Thoracic aorta (tissue), 2 donors: ENCODE measurements around the gene KSR1. TPM values are rescaled to one million over a fixed set of nuclear protein-coding genes. Genes with fewer than 3 reads are reported as not detected.
"Not testable (repeated sequence)": the region's sequence is repeated elsewhere in the genome, so short reads cannot be mapped to it uniquely, and the experiment has no call there.

Source experiments
- ATAC-seq: fragments of 150-250 bp; one replicate; pipeline ENCODE4 v1.8.0; 2017; ENCODE audit warnings: low read depth; ENCODE audit not compliant: insufficient number of reproducible peaks, low FRiP score
- DNase-seq: peaks from one replicate; pipeline ENCODE4 v3.0.0-alpha.2; 2020; ENCODE audit warnings: low spot score
- H3K27ac ChIP-seq, 2 donors: fragments of 200-600 bp; sonication (generic); 1 replicate in 1 of 2; 2 replicates in 1 of 2; pipeline ENCODE4 v1.5.1; 2016; ENCODE audit warnings: mild to moderate bottlenecking in 2 of 2, moderate library complexity in 2 of 2
- H3K27me3 ChIP-seq: fragments of 200-600 bp; sonication (generic); replicated peaks from 2 replicates; pipeline ENCODE4 v1.6.0; 2016; ENCODE audit warnings: mild to moderate bottlenecking; ENCODE audit not compliant: insufficient read depth
- H3K36me3 ChIP-seq: fragments of 200-600 bp; sonication (generic); one replicate; pipeline ENCODE4 v1.5.1; 2016
- H3K4me1 ChIP-seq, 2 donors: fragments of 200-600 bp; sonication (generic); 1 replicate in 1 of 2; 2 replicates in 1 of 2; pipeline versions ENCODE4 v1.5.1 to v1.6.0; 2016; ENCODE audit warnings: low read depth in 2 of 2, mild to moderate bottlenecking in 1 of 2; ENCODE audit not compliant: control insufficient read depth in 1 of 2
- H3K4me3 ChIP-seq: fragments of 200-600 bp; sonication (generic); 2 replicates; pipeline ENCODE4 v1.5.1; 2016; ENCODE audit warnings: mild to moderate bottlenecking
- H3K9me3 ChIP-seq: fragments of 200-600 bp; sonication (generic); 2 replicates; pipeline ENCODE4 v1.5.1; 2016
- total RNA-seq, 2 donors: library from RNA; depleted of rRNA; stranded (reverse); fragments of >200 nt; gene quantifications; one replicate each; pipeline versions ENCODE4 v1.1.0 to v1.2.3, GENCODE V29; 2016
- TF ChIP-seq, protein P1 (sequence below): fragments of 200-600 bp; sonication (generic); IDR thresholded peaks from one replicate; pipeline ENCODE4 v1.5.1; 2019; ENCODE audit warnings: antibody characterized with exemption

The KSR1 gene
- total RNA-seq, 2 donors from 2014 or later: 17.6 to 46.0 TPM

DNA sequence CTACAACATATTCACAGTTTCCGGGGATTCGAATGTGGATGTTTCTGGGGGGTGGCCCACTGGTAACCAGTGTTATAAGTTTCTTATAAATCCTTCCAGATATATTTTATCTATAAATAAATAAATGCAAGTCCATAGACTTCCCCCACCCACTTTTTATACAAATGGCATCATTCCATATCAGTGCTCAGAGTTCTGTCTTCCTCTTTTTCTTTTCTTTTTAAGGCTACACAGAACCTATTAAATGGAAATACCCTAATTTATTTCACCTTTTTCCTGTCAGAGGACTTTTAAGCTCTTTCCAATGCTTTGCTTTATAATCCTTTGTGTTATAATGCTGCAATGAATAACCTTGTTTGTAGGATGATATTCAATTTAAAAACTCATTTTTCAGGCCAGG lies 178.5 kb downstream of the KSR1 start:
- no peaks in the 10 kb centered on the region for H3K9me3 ChIP-seq
- H3K27me3 ChIP-seq: no peaks in the 10 kb centered on the region
- no peak overlapping the region for H3K27ac ChIP-seq
- no peak for ATAC-seq
- H3K36me3 ChIP-seq: no peaks in the 10 kb centered on the region
- no peak for DNase-seq
- TF ChIP-seq, protein P1, sequence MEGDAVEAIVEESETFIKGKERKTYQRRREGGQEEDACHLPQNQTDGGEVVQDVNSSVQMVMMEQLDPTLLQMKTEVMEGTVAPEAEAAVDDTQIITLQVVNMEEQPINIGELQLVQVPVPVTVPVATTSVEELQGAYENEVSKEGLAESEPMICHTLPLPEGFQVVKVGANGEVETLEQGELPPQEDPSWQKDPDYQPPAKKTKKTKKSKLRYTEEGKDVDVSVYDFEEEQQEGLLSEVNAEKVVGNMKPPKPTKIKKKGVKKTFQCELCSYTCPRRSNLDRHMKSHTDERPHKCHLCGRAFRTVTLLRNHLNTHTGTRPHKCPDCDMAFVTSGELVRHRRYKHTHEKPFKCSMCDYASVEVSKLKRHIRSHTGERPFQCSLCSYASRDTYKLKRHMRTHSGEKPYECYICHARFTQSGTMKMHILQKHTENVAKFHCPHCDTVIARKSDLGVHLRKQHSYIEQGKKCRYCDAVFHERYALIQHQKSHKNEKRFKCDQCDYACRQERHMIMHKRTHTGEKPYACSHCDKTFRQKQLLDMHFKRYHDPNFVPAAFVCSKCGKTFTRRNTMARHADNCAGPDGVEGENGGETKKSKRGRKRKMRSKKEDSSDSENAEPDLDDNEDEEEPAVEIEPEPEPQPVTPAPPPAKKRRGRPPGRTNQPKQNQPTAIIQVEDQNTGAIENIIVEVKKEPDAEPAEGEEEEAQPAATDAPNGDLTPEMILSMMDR: no peak
- H3K4me3 ChIP-seq: no peak overlapping the region
- H3K4me1 ChIP-seq: peaks cover 14 to 22% of the 10 kb centered on the region in 2 donors

DNA sequence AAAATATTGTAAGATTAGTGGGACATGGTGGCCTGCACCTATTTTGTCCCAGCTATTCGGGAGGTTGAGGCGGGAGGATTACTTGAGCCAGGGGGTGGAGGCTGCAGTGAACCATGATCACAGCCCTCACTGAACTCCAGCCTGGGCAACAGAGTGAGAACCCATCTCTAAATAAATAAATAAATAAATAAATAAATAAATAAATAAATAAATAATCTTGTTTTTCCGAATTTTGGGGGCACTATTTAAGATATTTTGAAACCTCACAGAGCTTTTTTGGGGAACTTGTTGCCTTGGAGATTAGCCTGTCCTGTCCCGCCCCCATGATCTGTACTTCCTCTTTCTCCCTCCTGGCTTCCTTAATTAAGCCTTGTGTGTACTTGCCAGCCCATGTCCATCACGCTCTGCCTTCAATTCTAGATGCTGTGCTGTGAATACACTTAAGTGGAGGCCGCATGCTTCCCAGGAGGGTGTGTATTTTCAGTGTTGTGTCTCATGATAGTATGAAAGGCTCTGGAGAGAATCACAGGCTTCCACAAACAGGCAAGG lies 179.1 kb downstream of the KSR1 start:
- TF ChIP-seq, protein P1: no peak
- DNase-seq (no peak), ATAC-seq (no peak)
- Histone ChIP-seq H3K4me3 (no peak overlapping the region), H3K4me1 (peaks cover 14 to 22% of the 10 kb centered on the region in 2 donors), H3K27ac (no peak overlapping the region), H3K36me3 (no peaks in the 10 kb centered on the region), H3K27me3 (no peaks in the 10 kb centered on the region), H3K9me3 (no peaks in the 10 kb centered on the region)

DNA sequence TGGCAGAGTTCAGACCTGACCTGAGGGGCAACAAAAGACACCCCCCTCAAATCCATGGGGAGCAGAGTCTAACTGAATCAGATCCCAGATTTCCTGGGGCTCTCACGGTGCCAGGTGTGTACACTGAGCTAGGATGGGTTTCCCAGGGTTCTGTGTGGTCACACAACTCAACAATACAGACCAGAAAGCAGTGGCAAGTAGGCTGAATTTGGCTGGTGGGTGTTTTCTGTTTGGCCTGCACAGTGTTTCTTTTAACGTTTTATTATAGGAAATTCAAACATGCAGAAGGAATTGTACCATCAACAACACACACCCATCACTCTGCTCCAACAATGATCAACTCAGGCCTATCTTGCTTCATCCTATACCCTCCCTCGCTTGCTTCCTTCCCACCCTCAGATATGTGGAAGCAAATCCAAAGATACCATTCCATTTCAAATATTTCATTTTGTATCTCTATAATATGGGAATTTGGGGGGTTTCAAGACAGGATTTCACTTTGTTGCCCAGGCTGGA lies 179.8 kb downstream of the KSR1 start:
- not testable (repeated sequence) for H3K27ac ChIP-seq, H3K36me3 ChIP-seq, H3K4me3 ChIP-seq, ATAC-seq, DNase-seq, H3K27me3 ChIP-seq, H3K9me3 ChIP-seq
- H3K4me1 ChIP-seq: peaks cover 14 to 22% of the 10 kb centered on the region in 2 donors

DNA sequence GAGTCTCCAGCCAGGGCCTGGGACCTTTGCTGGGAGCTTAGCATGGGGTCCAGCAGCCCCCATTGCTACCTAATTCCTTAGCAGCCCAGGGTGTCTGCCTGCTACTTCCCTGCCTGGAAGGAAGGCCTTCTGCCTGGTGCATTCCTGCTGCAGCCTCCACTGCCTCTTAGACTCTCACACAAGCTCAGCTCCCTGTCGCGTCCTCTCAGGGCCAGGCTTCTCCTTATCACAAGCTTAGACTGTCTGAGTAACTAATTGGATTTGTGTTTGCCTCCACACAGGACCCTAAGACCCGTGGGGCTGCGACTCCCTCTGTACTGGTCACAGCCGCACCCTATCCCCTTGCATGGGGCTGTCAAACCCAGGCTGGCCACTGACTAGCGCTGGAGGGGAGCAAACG lies 181.6 kb downstream of the KSR1 start:
- H3K9me3 ChIP-seq, H3K36me3 ChIP-seq, H3K4me3 ChIP-seq, H3K27me3 ChIP-seq, H3K27ac ChIP-seq, DNase-seq, ATAC-seq: not testable (repeated sequence)
- peaks cover 9 to 15% of the 10 kb centered on the region in 2 donors for H3K4me1 ChIP-seq

DNA sequence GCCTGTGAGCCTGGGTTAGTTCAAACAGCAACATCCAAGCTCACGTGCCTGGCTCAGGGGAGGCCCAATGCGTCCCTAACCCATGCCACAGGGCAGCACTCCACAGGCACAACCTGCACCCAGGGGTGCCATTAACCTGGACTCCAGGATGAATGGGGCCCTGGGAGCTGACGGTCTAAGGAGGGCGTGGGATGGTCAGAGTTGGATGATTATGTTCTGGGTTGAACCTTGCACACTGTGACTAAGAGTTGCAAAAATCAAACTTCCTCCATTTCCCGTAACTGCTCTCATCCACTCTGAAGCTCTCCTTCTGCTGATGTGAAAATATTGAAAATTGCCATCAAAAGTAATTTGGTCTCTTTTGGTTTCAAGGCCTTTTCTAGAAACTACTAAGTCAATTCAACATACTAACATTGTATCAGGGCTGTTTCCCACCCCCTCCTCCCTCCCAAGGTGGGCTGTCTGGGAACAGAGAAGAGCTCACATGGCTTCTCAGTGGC lies 182.2 kb downstream of the KSR1 start:
- H3K27ac ChIP-seq, H3K27me3 ChIP-seq, ATAC-seq, DNase-seq, H3K9me3 ChIP-seq, H3K4me3 ChIP-seq, H3K4me1 ChIP-seq, H3K36me3 ChIP-seq: not testable (repeated sequence)

DNA sequence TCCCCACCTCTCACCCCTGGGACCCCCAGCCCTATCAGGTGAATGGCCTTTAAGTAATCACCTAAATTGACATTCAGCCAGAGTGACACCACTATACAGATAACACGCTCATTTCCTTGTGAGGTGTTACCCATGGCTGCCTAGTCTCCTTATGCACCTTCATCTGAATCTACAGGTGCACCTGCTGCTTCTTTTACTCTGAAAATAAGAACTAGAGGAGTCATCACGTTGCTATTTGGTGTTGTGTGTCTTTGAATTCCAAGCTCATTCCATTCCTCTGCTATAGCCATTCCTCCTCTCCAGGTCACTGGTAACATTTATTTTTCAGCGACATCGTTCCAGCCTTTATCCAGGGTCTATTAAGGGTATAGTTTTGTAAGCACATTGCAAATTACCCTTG lies 184.5 kb downstream of the KSR1 start:
- Histone ChIP-seq H3K4me3 (no peak overlapping the region), H3K9me3 (no peaks in the 10 kb centered on the region), H3K36me3 (no peaks in the 10 kb centered on the region), H3K27me3 (no peaks in the 10 kb centered on the region), H3K27ac (no peak overlapping the region), H3K4me1 (peaks cover 0 to 7% of the 10 kb centered on the region in 2 donors)
- ATAC-seq (no peak), DNase-seq (no peak)
- TF ChIP-seq, protein P1: no peak
